NCI-H510A treated with DMSO at 0.1 percent for 48 hours (cell line): ENCODE measurements around the gene ELN.
"Not testable (repeated sequence)": the region's sequence is repeated elsewhere in the genome, so short reads cannot be mapped to it uniquely, and the experiment has no call there.

Experiments
- DNase-seq: peaks from one replicate; lab custom pipeline; 2025; lab: John Stamatoyannopoulos, UW

Gene ELN

GRCh38 chr7:74043523-74043951 is 15.6 kb downstream of the ELN start:
- DNase-seq: peak; percentile 63

GRCh38 chr7:74044366-74045350 is 16.7 kb downstream of the ELN start:
- no peak for DNase-seq

- not testable (repeated sequence) for DNase-seq
These were observed 18.6 kb downstream of the ELN start for GRCh38 chr7:74046581-74046980.

- no peak for DNase-seq
These were observed 19.9 kb downstream of the ELN start for GRCh38 chr7:74047804-74048380.

- DNase-seq: no peak
These were observed 21.1 kb downstream of the ELN start for GRCh38 chr7:74048999-74049599.

GRCh38 chr7:74049997-74050798 is 22.2 kb downstream of the ELN start:
- no peak for DNase-seq

- DNase-seq: no peak
These were observed 23.2 kb downstream of the ELN start for GRCh38 chr7:74051193-74051592.

DNA sequence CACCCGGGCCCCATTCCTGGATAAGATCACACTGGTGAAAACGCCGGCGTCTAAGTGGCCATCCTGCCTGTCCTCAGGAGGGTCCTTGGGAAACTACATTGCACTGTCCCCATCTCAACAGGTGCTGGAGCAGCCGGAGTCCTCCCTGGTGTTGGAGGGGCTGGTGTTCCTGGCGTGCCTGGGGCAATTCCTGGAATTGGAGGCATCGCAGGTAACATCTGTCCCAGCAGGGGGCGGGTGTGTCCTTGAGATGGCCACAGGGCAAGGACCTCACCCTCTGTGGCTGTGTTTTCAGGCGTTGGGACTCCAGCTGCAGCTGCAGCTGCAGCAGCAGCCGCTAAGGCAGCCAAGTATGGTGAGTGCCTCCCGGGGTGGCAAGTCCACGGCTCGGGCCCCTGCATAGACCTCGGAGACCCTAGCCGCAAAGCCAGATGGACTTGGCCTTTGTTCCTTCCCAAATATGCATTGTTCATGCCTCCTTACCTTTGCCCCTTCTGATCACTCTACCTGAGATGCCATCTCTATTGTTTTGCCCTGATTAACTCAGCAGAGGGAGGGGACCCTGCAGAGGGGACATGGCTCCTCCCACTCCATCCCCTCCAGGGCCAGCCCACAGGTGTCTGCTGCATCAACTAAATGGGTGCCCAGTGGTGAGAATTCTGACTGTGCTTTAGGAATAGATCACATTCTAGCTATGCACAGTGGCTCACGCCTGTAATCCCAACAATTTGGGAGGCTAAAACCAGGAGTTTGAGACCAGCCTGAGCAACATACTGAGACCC is 23.8 kb downstream of the ELN start:
- DNase-seq: peak; percentile 21

- no peak for DNase-seq
These were observed 24.7 kb downstream of the ELN start for GRCh38 chr7:74052628-74053027.

DNA sequence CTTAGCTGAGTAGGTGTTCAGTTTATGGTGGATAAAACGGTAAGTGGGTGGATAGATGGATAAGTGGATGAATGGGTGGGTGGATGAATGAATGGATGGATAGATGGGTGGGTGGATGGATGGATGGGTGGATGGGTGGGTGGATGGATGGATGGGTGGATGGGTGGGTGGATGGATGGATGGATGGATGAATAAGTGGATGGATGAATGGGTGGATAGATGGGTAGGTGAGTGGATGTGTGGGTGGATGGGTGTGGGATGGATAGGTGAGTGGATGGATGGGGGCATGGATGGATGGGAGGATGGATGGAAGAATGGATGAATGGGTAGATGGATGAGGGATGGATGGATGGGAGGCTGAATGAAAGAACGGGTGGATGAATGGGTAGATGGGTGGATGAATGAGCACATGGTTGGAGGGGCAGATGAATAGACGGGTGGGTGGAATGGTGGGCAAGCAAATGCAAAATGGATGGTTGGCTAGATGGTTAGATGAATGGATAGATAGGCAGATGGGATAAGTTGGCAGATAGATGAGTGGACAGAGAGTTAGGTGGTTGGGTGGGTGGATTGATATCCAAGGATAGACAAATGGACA is 25.7 kb downstream of the ELN start:
- DNase-seq: no peak

GRCh38 chr7:74056096-74056915 is 28.3 kb downstream of the ELN start:
- no peak for DNase-seq

- no peak for DNase-seq
These were observed 29.4 kb downstream of the ELN start for GRCh38 chr7:74057216-74057925.

- DNase-seq: no peak
These were observed 30.0 kb downstream of the ELN start for GRCh38 chr7:74057987-74058386.

DNA sequence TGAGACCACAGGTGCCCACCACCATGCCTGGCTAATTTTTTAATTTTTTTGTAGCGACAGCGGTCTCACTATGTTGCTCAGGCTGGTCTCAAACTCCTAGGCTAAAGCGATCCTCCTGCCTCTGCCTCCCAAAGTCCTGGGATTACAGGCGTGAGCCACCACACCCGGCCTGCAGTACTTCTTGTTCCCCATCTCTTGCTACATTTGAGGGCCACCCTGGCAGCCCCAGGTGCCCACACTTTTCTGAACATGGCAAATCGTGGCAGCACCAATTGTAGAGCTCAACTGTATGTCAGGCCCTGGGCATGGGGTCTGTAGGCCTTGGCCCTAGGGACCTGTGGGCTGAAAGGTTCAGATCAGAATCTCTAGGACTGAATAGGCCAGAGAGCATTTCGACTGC is 30.5 kb downstream of the ELN start:
- DNase-seq: no peak

- no peak for DNase-seq
These were observed 31.1 kb downstream of the ELN start for GRCh38 chr7:74059037-74059436.

- DNase-seq: no peak
These were observed 32.0 kb downstream of the ELN start for GRCh38 chr7:74059681-74060588.

- peak; percentile 79 for DNase-seq
These were observed 34.0 kb downstream of the ELN start for GRCh38 chr7:74061840-74062539.

GRCh38 chr7:74063223-74063641 is 35.3 kb downstream of the ELN start:
- no peak for DNase-seq
